Activated CD4-positive, alpha-beta T cell treated with anti-CD3 and anti-CD28 coated beads for 4 hours (primary cell): Measurements from ENCODE around the gene ERAP2.

Source experiments
- DNase-seq, 2 donors: peaks; one replicate each; pipeline ENCODE4 v3.0.0-alpha.2; 2020

The ERAP2 gene

GRCh38 chr5:96967400-96967799, 91.1 kb downstream of the ERAP2 start:
- DNase-seq, result no peak

DNA sequence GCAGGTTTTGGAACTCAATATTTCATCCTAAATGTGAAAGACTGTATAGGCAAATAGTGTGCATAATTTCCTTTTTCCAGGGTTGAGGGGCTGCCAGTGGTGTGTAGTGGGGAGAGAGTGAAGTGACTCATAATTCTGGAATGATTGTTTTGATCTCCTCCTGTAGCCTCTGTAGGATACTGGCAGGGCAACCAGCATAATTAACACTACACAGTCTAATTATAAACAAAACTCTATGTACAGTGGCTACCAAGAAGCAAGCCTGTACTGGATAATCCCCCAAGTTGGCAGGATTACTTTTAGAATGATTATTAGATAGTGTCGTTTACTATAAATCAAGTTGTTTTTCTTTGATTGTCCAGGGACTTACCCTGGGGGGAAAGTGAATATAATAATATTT, 91.8 kb downstream of the ERAP2 start:
- DNase-seq, result no peak

DNA sequence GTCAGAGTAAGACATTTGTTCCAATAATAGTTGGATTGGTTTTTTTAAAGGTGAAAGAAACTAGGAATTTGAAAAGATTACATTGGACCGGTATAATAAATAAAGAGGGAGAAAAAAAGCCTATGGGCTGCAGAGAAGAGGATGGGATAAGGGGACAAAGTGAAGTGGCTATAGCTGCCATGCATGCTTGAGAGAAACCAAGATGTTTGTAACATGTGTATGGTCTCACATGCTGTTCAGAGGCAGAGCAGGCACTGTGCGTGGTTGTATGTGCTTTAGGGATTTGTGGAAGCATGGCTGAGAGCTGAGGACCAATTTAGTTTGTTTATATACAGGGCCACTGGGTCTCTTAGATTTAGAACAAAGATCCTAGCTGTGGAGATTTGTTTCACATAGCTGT, 92.3 kb downstream of the ERAP2 start:
- no peak for DNase-seq
